ENCODE results near the gene GNG7. TPM values are rescaled to one million over a fixed set of nuclear protein-coding genes. Genes with fewer than 3 reads are reported as not detected.
"Not testable (repeated sequence)": the region's sequence is repeated elsewhere in the genome, so short reads cannot be mapped to it uniquely, and the experiment has no call there.

GNG7 gene
- polyA plus RNA-seq, 3 donors from 2014 or later = 0.22 to 0.84 (median 0.33) TPM

- H3K9me3 Mint-ChIP-seq = no peaks in the 10 kb centered on the region
- DNase-seq = no peak
- no peaks in the 10 kb centered on the region for H3K4me1 Mint-ChIP-seq
- no peak overlapping the region for H3K27ac Mint-ChIP-seq
- peaks cover 0 to 2% (median 0%) of the 10 kb centered on the region in 3 donors for H3K27me3 Mint-ChIP-seq (ENCODE audit: low read depth in 3 of 3)
- no peak overlapping the region for H3K4me3 Mint-ChIP-seq
- peaks cover 0 to 3% (median 0%) of the 10 kb centered on the region in 3 donors for H3K36me3 Mint-ChIP-seq
Measured at GRCh38 chr19:2517881-2518601, 184.5 kb downstream of the GNG7 start.

GRCh38 chr19:2516727-2517126 is 185.8 kb downstream of the GNG7 start:
- Mint-ChIP-seq H3K27me3 (ENCODE audit: low read depth in 3 of 3) (peaks cover 0 to 2% (median 0%) of the 10 kb centered on the region in 3 donors), H3K36me3 (peaks cover 0 to 3% (median 0%) of the 10 kb centered on the region in 3 donors), H3K27ac (no peak overlapping the region), H3K4me3 (no peak overlapping the region), H3K9me3 (no peaks in the 10 kb centered on the region), H3K4me1 (no peaks in the 10 kb centered on the region)
- no peak for DNase-seq

- Mint-ChIP-seq H3K4me3 (no peak overlapping the region), H3K4me1 (no peaks in the 10 kb centered on the region), H3K36me3 (peaks cover 0 to 3% (median 0%) of the 10 kb centered on the region in 3 donors), H3K27ac (no peak overlapping the region), H3K27me3 (ENCODE audit: low read depth in 3 of 3) (peaks cover 0 to 2% (median 2%) of the 10 kb centered on the region in 3 donors), H3K9me3 (no peaks in the 10 kb centered on the region)
- DNase-seq = no peak
Measured at GRCh38 chr19:2514981-2515518, 187.4 kb downstream of the GNG7 start.

- DNase-seq = no peak
Measured at GRCh38 chr19:2512523-2513431, 189.7 kb downstream of the GNG7 start.

GRCh38 chr19:2511991-2512390 is 190.5 kb downstream of the GNG7 start:
- Mint-ChIP-seq H3K27ac (no peak overlapping the region), H3K36me3 (peaks cover 0 to 3% (median 0%) of the 10 kb centered on the region in 3 donors), H3K27me3 (ENCODE audit: low read depth in 3 of 3) (peaks cover 2 to 3% (median 2%) of the 10 kb centered on the region in 3 donors), H3K9me3 (no peaks in the 10 kb centered on the region), H3K4me3 (no peak overlapping the region), H3K4me1 (peaks cover 3 to 4% of the 10 kb centered on the region in 2 donors)
- DNase-seq = no peak

More at GRCh38 chr19:2512523-2513431, 189.7 kb downstream of the GNG7 start:
- H3K27ac Mint-ChIP-seq = no peak overlapping the region
- peaks cover 2 to 3% (median 2%) of the 10 kb centered on the region in 3 donors for H3K27me3 Mint-ChIP-seq (ENCODE audit: low read depth in 3 of 3)
- H3K36me3 Mint-ChIP-seq = peaks cover 0 to 3% (median 0%) of the 10 kb centered on the region in 3 donors
- H3K9me3 Mint-ChIP-seq = no peaks in the 10 kb centered on the region
- no peak overlapping the region for H3K4me3 Mint-ChIP-seq
- H3K4me1 Mint-ChIP-seq = peaks cover 0 to 2% of the 10 kb centered on the region in 2 donors

- H3K27ac Mint-ChIP-seq = no peak overlapping the region
- no peak overlapping the region for H3K4me3 Mint-ChIP-seq
- peaks cover 4 to 5% of the 10 kb centered on the region in 2 donors for H3K4me1 Mint-ChIP-seq
Measured at GRCh38 chr19:2511570-2511969, 190.9 kb downstream of the GNG7 start.

GRCh38 chr19:2509096-2509495 is 193.4 kb downstream of the GNG7 start:
- no peak for DNase-seq
- H3K36me3 Mint-ChIP-seq = no peaks in the 10 kb centered on the region
- H3K27me3 Mint-ChIP-seq (ENCODE audit: low read depth in 3 of 3) = peaks cover 0 to 3% (median 2%) of the 10 kb centered on the region in 3 donors
- no peak overlapping the region for H3K27ac Mint-ChIP-seq
- no peaks in the 10 kb centered on the region for H3K9me3 Mint-ChIP-seq
- peaks cover 5% of the 10 kb centered on the region in 2 donors for H3K4me1 Mint-ChIP-seq
- no peak overlapping the region for H3K4me3 Mint-ChIP-seq

More at GRCh38 chr19:2511570-2511969, 190.9 kb downstream of the GNG7 start:
- DNase-seq = no peak
- Mint-ChIP-seq H3K36me3 (peaks cover 0 to 3% (median 0%) of the 10 kb centered on the region in 3 donors), H3K27me3 (ENCODE audit: low read depth in 3 of 3) (peaks cover 2 to 3% (median 2%) of the 10 kb centered on the region in 3 donors), H3K9me3 (no peaks in the 10 kb centered on the region)

- peaks cover 0 to 3% (median 2%) of the 10 kb centered on the region in 3 donors for H3K27me3 Mint-ChIP-seq (ENCODE audit: low read depth in 3 of 3)
- peak overlapping the region in 1 of 5 donors; percentile 57 for H3K4me3 Mint-ChIP-seq
- DNase-seq = peak in 2 of 3 donors; percentile 15 to 21
- H3K4me1 Mint-ChIP-seq = peaks cover 15 to 16% of the 10 kb centered on the region in 2 donors
- no peaks in the 10 kb centered on the region for H3K9me3 Mint-ChIP-seq
- no peaks in the 10 kb centered on the region for H3K36me3 Mint-ChIP-seq
- H3K27ac Mint-ChIP-seq = peak overlapping the region in 3 of 6 donors; percentile 39 to 83 (median 79)
Measured at GRCh38 chr19:2507109-2507508, 195.4 kb downstream of the GNG7 start.

GRCh38 chr19:2506656-2507055 is 195.8 kb downstream of the GNG7 start:
- peak overlapping the region in 1 of 5 donors; percentile 57 for H3K4me3 Mint-ChIP-seq
- H3K36me3 Mint-ChIP-seq; H3K27me3 Mint-ChIP-seq (ENCODE audit: low read depth in 3 of 3); H3K9me3 Mint-ChIP-seq; DNase-seq: not testable (repeated sequence)
- peak overlapping the region in 1 of 6 donors; percentile 83 for H3K27ac Mint-ChIP-seq
- H3K4me1 Mint-ChIP-seq = peaks cover 15 to 16% of the 10 kb centered on the region in 2 donors

GRCh38 chr19:2503521-2504109 is 198.9 kb downstream of the GNG7 start:
- peaks cover 0 to 1% (median 0%) of the 10 kb centered on the region in 3 donors for H3K27me3 Mint-ChIP-seq (ENCODE audit: low read depth in 3 of 3)
- H3K27ac Mint-ChIP-seq = peak overlapping the region; percentile 85 to 96 (median 94)
- peaks cover 15 to 16% of the 10 kb centered on the region in 2 donors for H3K4me1 Mint-ChIP-seq
- peak; percentile 54 to 71 (median 58) for DNase-seq
- H3K9me3 Mint-ChIP-seq = no peaks in the 10 kb centered on the region
- H3K36me3 Mint-ChIP-seq = no peaks in the 10 kb centered on the region
- peak overlapping the region; percentile 38 to 80 (median 65) for H3K4me3 Mint-ChIP-seq

GRCh38 chr19:2500841-2501261 is 201.6 kb downstream of the GNG7 start:
- Mint-ChIP-seq H3K27me3 (ENCODE audit: low read depth in 3 of 3) (peaks cover 0 to 1% (median 0%) of the 10 kb centered on the region in 3 donors), H3K27ac (no peak overlapping the region), H3K36me3 (no peaks in the 10 kb centered on the region), H3K4me1 (peaks cover 16% of the 10 kb centered on the region in 2 donors), H3K4me3 (no peak overlapping the region), H3K9me3 (no peaks in the 10 kb centered on the region)
- DNase-seq = no peak

- Mint-ChIP-seq H3K9me3 (no peaks in the 10 kb centered on the region), H3K27ac (no peak overlapping the region), H3K4me1 (peaks cover 16 to 17% of the 10 kb centered on the region in 2 donors), H3K4me3 (no peak overlapping the region), H3K27me3 (ENCODE audit: low read depth in 3 of 3) (peaks cover 0 to 3% (median 0%) of the 10 kb centered on the region in 3 donors), H3K36me3 (no peaks in the 10 kb centered on the region)
- DNase-seq = no peak
Measured at GRCh38 chr19:2500156-2500555, 202.3 kb downstream of the GNG7 start.

- H3K4me1 Mint-ChIP-seq = peaks cover 5 to 12% of the 10 kb centered on the region in 2 donors
- peak overlapping the region in 2 of 6 donors; percentile 27 to 49 for H3K27ac Mint-ChIP-seq
- DNase-seq = no peak
- no peak overlapping the region for H3K4me3 Mint-ChIP-seq
- H3K9me3 Mint-ChIP-seq = no peaks in the 10 kb centered on the region
- peaks cover 6 to 12% (median 8%) of the 10 kb centered on the region in 3 donors for H3K27me3 Mint-ChIP-seq (ENCODE audit: low read depth in 3 of 3)
- H3K36me3 Mint-ChIP-seq = no peaks in the 10 kb centered on the region
Measured at GRCh38 chr19:2497186-2497585, 205.3 kb downstream of the GNG7 start.

Measured in immature natural killer cell (primary cell).